Tibial nerve (tissue), 4 donors: Measurements from ENCODE around the gene STH. TPM values are rescaled to one million over a fixed set of nuclear protein-coding genes. Genes with fewer than 3 reads are reported as not detected.

Experiments used
- DNase-seq, 2 donors: peaks; one replicate each; pipeline ENCODE4 v3.0.0-alpha.2; 2019; ENCODE audit warnings: low spot score in 2 of 2
- H3K27ac ChIP-seq, 4 donors: fragments of 200-600 bp; sonication (generic) in 3 of 4; one replicate each; pipeline ENCODE4 v1.5.1; 2017 to 2019; ENCODE audit warnings: mild to moderate bottlenecking in 1 of 4
- H3K27me3 ChIP-seq, 2 donors: fragments of 200-600 bp; sonication (generic) in 1 of 2; one replicate each; pipeline versions ENCODE4 v1.5.1 to v1.6.0; 2017 to 2019
- H3K36me3 ChIP-seq, 3 donors: fragments of 200-600 bp; sonication (generic); one replicate each; pipeline ENCODE4 v1.5.1; 2018 to 2019
- H3K4me1 ChIP-seq, 4 donors: fragments of 200-600 bp; sonication (generic) in 3 of 4; one replicate each; pipeline ENCODE4 v1.5.1; 2017 to 2019
- H3K4me3 ChIP-seq, 4 donors: fragments of 200-600 bp; sonication (generic) in 3 of 4; one replicate each; pipeline ENCODE4 v1.5.1; 2017 to 2019; ENCODE audit warnings: mild to moderate bottlenecking in 1 of 4, moderate library complexity in 1 of 4
- H3K9me3 ChIP-seq, 4 donors: fragments of 200-600 bp; sonication (generic) in 3 of 4; one replicate each; pipeline ENCODE4 v1.5.1; 2017 to 2019
- EP300 ChIP-seq, 2 donors: sonication (generic); formaldehyde crosslinking; IDR thresholded peaks; one replicate each; pipeline ENCODE4 v1.6.1; 2017; ENCODE audit warnings: antibody characterized with exemption in 2 of 2, mild to moderate bottlenecking in 1 of 2
- POLR2A ChIP-seq, 2 donors: fragments of 450-650 bp; IDR thresholded peaks; one replicate each; pipeline ENCODE4 v1.6.1; 2017; ENCODE audit warnings: antibody characterized with exemption in 2 of 2, mild to moderate bottlenecking in 2 of 2, moderate library complexity in 2 of 2
- WGBS, 2 donors: methylation state at CpG; one replicate each; pipeline ENCODE4 v1.1.5; 2018; 5-methylcytosine and 5-hydroxymethylcytosine counted together
- total RNA-seq, 4 donors: library from RNA; depleted of rRNA; stranded (reverse); fragments of >200 nt; gene quantifications; one replicate each; pipeline ENCODE4 v1.1.0, GENCODE V29; 2016
- TF ChIP-seq, protein P1 (sequence below), 5 experiments: fragments of 200-600 bp in 3 of 5; fragments of 450-650 bp in 2 of 5; sonication (generic) in 3 of 5; IDR thresholded peaks; one replicate each; pipeline ENCODE4 v1.5.1; 2016 to 2019; ENCODE audit warnings: antibody characterized with exemption in 5 of 5, mild to moderate bottlenecking in 3 of 5, moderate library complexity in 2 of 5

STH gene
- total RNA-seq, 4 donors from 2014 or later, result not detected

DNA sequence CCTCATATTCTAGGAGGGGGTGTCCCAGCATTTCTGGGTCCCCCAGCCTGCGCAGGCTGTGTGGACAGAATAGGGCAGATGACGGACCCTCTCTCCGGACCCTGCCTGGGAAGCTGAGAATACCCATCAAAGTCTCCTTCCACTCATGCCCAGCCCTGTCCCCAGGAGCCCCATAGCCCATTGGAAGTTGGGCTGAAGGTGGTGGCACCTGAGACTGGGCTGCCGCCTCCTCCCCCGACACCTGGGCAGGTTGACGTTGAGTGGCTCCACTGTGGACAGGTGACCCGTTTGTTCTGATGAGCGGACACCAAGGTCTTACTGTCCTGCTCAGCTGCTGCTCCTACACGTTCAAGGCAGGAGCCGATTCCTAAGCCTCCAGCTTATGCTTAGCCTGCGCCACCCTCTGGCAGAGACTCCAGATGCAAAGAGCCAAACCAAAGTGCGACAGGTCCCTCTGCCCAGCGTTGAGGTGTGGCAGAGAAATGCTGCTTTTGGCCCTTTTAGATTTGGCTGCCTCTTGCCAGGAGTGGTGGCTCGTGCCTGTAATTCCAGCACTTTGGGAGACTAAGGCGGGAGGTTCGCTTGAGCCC, 11.6 kb downstream of the STH start:
- Histone ChIP-seq H3K27me3 (no peaks in the 10 kb centered on the region), H3K4me3 (no peak overlapping the region), H3K9me3 (no peaks in the 10 kb centered on the region), H3K4me1 (peaks cover 0 to 8% (median 0%) of the 10 kb centered on the region in 4 donors), H3K27ac (no peak overlapping the region), H3K36me3 (no peaks in the 10 kb centered on the region)
- no peak for DNase-seq
- 80 to 91% methylated on average over 15 to 16 of the region's 16 CpGs for WGBS, 2 donors
- TF ChIP-seq EP300 (IDR thresholded peaks at IDR 0.05) (no peak), POLR2A (IDR thresholded peaks at IDR 0.05) (no peak)
- TF ChIP-seq, protein P1, sequence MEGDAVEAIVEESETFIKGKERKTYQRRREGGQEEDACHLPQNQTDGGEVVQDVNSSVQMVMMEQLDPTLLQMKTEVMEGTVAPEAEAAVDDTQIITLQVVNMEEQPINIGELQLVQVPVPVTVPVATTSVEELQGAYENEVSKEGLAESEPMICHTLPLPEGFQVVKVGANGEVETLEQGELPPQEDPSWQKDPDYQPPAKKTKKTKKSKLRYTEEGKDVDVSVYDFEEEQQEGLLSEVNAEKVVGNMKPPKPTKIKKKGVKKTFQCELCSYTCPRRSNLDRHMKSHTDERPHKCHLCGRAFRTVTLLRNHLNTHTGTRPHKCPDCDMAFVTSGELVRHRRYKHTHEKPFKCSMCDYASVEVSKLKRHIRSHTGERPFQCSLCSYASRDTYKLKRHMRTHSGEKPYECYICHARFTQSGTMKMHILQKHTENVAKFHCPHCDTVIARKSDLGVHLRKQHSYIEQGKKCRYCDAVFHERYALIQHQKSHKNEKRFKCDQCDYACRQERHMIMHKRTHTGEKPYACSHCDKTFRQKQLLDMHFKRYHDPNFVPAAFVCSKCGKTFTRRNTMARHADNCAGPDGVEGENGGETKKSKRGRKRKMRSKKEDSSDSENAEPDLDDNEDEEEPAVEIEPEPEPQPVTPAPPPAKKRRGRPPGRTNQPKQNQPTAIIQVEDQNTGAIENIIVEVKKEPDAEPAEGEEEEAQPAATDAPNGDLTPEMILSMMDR (IDR thresholded peaks at IDR 0.05), result no peak

DNA sequence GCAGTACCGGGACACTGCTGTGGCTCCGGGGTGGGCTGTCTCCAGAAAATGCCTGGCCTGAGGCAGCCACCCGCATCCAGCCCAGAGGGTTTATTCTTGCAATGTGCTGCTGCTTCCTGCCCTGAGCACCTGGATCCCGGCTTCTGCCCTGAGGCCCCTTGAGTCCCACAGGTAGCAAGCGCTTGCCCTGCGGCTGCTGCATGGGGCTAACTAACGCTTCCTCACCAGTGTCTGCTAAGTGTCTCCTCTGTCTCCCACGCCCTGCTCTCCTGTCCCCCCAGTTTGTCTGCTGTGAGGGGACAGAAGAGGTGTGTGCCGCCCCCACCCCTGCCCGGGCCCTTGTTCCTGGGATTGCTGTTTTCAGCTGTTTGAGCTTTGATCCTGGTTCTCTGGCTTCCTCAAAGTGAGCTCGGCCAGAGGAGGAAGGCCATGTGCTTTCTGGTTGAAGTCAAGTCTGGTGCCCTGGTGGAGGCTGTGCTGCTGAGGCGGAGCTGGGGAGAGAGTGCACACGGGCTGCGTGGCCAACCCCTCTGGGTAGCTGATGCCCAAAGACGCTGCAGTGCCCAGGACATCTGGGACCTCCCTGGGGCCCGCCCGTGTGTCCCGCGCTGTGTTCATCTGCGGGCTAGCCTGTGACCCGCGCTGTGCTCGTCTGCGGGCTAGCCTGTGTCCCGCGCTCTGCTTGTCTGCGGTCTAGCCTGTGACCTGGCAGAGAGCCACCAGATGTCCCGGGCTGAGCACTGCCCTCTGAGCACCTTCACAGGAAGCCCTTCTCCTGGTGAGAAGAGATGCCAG, 12.9 kb downstream of the STH start:
- H3K27ac ChIP-seq, result no peak overlapping the region
- H3K4me1 ChIP-seq, result peaks cover 0 to 8% (median 0%) of the 10 kb centered on the region in 4 donors
- DNase-seq, result no peak
- no peaks in the 10 kb centered on the region for H3K9me3 ChIP-seq
- WGBS, 2 donors, result 80 to 82% methylated on average over 28 of the region's 28 CpGs
- no peaks in the 10 kb centered on the region for H3K27me3 ChIP-seq
- TF ChIP-seq EP300 (IDR thresholded peaks at IDR 0.05) (no peak), POLR2A (IDR thresholded peaks at IDR 0.05) (no peak)
- TF ChIP-seq, protein P1 (IDR thresholded peaks at IDR 0.05), result no peak
- H3K4me3 ChIP-seq, result no peak overlapping the region
- H3K36me3 ChIP-seq, result no peaks in the 10 kb centered on the region

DNA sequence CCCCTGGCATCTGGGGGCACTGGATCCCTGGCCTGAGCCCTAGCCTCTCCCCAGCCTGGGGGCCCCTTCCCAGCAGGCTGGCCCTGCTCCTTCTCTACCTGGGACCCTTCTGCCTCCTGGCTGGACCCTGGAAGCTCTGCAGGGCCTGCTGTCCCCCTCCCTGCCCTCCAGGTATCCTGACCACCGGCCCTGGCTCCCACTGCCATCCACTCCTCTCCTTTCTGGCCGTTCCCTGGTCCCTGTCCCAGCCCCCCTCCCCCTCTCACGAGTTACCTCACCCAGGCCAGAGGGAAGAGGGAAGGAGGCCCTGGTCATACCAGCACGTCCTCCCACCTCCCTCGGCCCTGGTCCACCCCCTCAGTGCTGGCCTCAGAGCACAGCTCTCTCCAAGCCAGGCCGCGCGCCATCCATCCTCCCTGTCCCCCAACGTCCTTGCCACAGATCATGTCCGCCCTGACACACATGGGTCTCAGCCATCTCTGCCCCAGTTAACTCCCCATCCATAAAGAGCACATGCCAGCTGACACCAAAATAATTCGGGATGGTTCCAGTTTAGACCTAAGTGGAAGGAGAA, 13.5 kb downstream of the STH start:
- Histone ChIP-seq H3K4me1 (peaks cover 0 to 8% (median 0%) of the 10 kb centered on the region in 4 donors), H3K27ac (no peak overlapping the region), H3K9me3 (no peaks in the 10 kb centered on the region), H3K4me3 (no peak overlapping the region), H3K36me3 (no peaks in the 10 kb centered on the region), H3K27me3 (no peaks in the 10 kb centered on the region)
- TF ChIP-seq, protein P1 (IDR thresholded peaks at IDR 0.05), result no peak
- no peak for TF ChIP-seq EP300 (IDR thresholded peaks at IDR 0.05)
- no peak for TF ChIP-seq POLR2A (IDR thresholded peaks at IDR 0.05)
- 79 to 87% methylated on average over 11 of the region's 11 CpGs for WGBS, 2 donors
- no peak for DNase-seq

DNA sequence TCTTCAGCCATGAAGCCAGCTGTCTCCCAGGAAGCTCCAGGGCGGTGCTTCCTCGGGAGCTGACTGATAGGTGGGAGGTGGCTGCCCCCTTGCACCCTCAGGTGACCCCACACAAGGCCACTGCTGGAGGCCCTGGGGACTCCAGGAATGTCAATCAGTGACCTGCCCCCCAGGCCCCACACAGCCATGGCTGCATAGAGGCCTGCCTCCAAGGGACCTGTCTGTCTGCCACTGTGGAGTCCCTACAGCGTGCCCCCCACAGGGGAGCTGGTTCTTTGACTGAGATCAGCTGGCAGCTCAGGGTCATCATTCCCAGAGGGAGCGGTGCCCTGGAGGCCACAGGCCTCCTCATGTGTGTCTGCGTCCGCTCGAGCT, 14.1 kb downstream of the STH start:
- H3K4me1 ChIP-seq, result peaks cover 0 to 8% (median 0%) of the 10 kb centered on the region in 4 donors
- 69 to 80% methylated on average over 4 to 7 of the region's 7 CpGs for WGBS, 2 donors
- no peaks in the 10 kb centered on the region for H3K9me3 ChIP-seq
- TF ChIP-seq EP300 (IDR thresholded peaks at IDR 0.05) (no peak), POLR2A (IDR thresholded peaks at IDR 0.05) (no peak)
- TF ChIP-seq, protein P1 (IDR thresholded peaks at IDR 0.05), result no peak
- no peak overlapping the region for H3K27ac ChIP-seq
- no peaks in the 10 kb centered on the region for H3K27me3 ChIP-seq
- no peak for DNase-seq
- no peak overlapping the region for H3K4me3 ChIP-seq
- no peaks in the 10 kb centered on the region for H3K36me3 ChIP-seq
